ENCODE measurements around the gene CHST11.

DNA sequence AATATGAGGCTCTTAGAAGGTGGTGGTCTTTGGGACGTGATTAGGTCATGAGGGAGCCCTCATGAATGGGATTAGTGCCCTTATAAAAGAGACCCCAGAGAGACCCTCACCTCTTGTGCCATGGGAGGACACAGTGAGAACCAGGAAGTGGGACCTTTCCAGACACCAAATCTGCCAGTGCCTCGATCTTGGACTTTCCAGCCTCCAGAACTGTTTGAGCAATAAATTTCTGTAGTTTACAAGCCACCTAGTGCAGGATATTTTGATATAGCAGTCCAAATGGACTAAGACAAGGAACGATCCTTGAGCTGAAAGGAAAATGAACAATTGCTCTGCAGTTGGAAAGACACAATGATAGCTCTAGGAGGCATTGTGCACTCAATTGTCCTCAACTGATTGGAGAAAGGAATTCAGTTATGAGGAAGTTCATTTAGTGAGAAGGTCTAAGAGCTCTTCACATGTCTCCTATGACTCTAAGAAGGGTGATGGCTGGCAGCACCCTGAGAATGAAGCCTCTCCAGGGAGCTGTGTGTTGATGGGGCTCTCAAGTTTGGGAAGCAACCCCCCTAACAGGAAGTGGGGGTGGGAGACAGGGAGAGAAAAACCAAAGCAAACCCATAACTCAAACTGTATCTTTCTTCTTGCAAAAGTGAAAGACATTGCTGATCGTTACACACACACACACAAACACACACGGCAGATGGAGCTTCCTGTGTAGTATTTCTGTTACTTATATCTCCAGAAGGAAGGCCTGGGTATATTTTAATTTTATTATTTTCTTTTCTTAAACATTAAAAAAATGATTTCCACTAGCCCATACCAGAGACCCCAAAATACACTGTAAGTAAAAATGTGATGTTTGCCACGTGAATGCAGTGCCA, 21.0 kb downstream of the CHST11 start:
- no peak for TF ChIP-seq JUND (IDR thresholded peaks at IDR 0.05; ENCODE audit: borderline replicate concordance, low read depth, low read length)
- no peak for TF ChIP-seq JUND (tag; IDR thresholded peaks at IDR 0.05; ENCODE audit: borderline replicate concordance, low read depth, low read length)
- TF ChIP-seq POLR2AphosphoS5 (IDR thresholded peaks at IDR 0.05; ENCODE audit: control insufficient read depth, insufficient read depth, low read depth, low read length), result no peak
- TF ChIP-seq ZNF175 (CRISPR knock-in tag; IDR thresholded peaks at IDR 0.05; ENCODE audit: low read depth), result no peak
- TF ChIP-seq, protein P1, sequence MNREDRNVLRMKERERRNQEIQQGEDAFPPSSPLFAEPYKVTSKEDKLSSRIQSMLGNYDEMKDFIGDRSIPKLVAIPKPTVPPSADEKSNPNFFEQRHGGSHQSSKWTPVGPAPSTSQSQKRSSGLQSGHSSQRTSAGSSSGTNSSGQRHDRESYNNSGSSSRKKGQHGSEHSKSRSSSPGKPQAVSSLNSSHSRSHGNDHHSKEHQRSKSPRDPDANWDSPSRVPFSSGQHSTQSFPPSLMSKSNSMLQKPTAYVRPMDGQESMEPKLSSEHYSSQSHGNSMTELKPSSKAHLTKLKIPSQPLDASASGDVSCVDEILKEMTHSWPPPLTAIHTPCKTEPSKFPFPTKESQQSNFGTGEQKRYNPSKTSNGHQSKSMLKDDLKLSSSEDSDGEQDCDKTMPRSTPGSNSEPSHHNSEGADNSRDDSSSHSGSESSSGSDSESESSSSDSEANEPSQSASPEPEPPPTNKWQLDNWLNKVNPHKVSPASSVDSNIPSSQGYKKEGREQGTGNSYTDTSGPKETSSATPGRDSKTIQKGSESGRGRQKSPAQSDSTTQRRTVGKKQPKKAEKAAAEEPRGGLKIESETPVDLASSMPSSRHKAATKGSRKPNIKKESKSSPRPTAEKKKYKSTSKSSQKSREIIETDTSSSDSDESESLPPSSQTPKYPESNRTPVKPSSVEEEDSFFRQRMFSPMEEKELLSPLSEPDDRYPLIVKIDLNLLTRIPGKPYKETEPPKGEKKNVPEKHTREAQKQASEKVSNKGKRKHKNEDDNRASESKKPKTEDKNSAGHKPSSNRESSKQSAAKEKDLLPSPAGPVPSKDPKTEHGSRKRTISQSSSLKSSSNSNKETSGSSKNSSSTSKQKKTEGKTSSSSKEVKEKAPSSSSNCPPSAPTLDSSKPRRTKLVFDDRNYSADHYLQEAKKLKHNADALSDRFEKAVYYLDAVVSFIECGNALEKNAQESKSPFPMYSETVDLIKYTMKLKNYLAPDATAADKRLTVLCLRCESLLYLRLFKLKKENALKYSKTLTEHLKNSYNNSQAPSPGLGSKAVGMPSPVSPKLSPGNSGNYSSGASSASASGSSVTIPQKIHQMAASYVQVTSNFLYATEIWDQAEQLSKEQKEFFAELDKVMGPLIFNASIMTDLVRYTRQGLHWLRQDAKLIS (CRISPR knock-in tag; IDR thresholded peaks at IDR 0.05), result no peak
- no peak for TF ChIP-seq HNRNPK (IDR thresholded peaks at IDR 0.05; ENCODE audit: low read depth, low read length, poor library complexity, severe bottlenecking)
